Measurements from ENCODE around the gene ZNF512B. TPM values are rescaled to one million over a fixed set of nuclear protein-coding genes. Genes with fewer than 3 reads are reported as not detected.

ZNF512B gene
- total RNA-seq, 1 donor from 2014 or later: 4.5 TPM

DNA sequence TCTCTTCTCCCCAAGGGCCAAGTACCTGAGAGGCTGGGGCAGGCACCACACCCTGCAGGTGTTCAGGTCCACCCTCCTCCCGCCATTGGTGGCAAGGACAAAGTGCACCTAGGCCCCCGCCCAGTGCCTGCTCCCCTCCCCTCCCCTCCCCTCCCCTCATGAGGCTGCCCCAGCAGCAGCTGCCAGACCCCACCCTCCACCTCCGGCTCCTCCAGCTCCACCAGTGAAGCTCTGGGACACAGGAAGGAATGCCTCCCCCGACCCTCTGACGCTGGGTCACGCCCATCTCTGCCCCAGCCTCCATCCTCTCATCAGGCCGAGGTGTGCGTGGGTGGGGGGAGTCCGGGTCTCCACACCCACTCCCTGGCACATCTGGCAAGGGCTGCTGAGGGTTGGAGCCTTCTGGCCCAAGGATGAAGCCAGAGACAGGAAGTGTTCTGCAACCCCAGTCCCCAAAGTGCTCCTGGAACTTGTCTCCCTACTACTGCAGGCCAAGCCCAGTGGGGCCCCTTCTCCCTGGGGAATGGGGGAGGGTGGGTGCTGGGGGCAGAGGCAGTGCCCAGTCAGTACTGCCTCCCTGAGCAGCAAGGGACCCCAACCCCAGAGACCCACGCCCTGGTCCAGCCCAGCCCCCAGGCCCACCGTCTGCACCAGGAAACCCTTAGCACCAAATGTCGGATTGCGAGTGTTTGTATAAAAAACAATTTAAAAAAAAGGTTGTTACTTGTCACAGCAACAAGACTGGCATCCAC is 11.9 kb downstream of the ZNF512B start:
- Histone ChIP-seq H3K4me3 (ENCODE audit: low read depth, low read length) (peak overlapping the region; percentile 53), H3K36me3 (ENCODE audit: control insufficient read depth, insufficient read depth, low read length) (peaks cover 12% of the 10 kb centered on the region), H3K27me3 (ENCODE audit: control insufficient read depth, insufficient read depth, low read length) (no peaks in the 10 kb centered on the region)
- TF ChIP-seq, protein P1, sequence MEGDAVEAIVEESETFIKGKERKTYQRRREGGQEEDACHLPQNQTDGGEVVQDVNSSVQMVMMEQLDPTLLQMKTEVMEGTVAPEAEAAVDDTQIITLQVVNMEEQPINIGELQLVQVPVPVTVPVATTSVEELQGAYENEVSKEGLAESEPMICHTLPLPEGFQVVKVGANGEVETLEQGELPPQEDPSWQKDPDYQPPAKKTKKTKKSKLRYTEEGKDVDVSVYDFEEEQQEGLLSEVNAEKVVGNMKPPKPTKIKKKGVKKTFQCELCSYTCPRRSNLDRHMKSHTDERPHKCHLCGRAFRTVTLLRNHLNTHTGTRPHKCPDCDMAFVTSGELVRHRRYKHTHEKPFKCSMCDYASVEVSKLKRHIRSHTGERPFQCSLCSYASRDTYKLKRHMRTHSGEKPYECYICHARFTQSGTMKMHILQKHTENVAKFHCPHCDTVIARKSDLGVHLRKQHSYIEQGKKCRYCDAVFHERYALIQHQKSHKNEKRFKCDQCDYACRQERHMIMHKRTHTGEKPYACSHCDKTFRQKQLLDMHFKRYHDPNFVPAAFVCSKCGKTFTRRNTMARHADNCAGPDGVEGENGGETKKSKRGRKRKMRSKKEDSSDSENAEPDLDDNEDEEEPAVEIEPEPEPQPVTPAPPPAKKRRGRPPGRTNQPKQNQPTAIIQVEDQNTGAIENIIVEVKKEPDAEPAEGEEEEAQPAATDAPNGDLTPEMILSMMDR (IDR thresholded peaks at IDR 0.05; ENCODE audit: insufficient read depth, low read length, severe bottlenecking): no peak
- DNase-seq (ENCODE audit: low read depth): peak; percentile 59
- FAIRE-seq: no peak

DNA sequence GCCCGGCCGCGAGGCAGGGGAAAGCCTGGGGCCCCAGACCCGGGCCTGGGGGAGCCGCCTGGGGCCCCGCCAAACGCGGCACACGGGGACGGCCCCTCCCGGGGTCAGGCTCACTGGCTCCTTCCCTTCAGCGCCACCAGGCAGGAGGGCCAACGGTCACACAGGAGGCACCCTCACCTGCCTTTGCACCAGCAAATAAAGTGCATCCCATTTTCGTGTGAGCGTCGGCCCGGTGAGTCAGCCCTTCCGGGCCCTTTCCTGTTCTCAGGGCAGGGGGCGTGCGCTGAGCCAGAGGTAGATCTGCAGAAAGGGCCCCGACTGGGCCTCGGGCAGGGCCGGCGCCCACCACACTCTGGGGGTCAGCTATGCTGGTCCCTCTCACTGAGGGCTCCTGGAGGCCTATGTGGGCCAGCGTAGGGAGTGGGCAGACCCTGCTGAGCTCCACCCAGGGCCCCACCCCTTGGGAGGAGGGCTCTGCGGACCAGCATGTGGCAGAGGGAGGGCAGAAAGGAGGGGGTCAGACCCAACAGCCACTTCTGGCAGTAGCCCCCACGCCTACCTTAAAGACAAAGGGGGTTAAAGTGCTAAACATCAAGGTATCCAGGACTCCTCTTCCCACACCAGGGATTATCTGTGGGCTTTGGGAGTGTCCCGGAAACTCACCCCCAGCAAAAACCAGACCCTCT is 12.6 kb downstream of the ZNF512B start:
- H3K27me3 ChIP-seq (ENCODE audit: control insufficient read depth, insufficient read depth, low read length): no peaks in the 10 kb centered on the region
- H3K36me3 ChIP-seq (ENCODE audit: control insufficient read depth, insufficient read depth, low read length): peaks cover 8% of the 10 kb centered on the region
- no peak for FAIRE-seq
- DNase-seq (ENCODE audit: low read depth): peak; percentile 60
- peak overlapping the region; percentile 53 for H3K4me3 ChIP-seq (ENCODE audit: low read depth, low read length)
- TF ChIP-seq, protein P1 (IDR thresholded peaks at IDR 0.05; ENCODE audit: insufficient read depth, low read length, severe bottlenecking): peak; percentile 25

DNA sequence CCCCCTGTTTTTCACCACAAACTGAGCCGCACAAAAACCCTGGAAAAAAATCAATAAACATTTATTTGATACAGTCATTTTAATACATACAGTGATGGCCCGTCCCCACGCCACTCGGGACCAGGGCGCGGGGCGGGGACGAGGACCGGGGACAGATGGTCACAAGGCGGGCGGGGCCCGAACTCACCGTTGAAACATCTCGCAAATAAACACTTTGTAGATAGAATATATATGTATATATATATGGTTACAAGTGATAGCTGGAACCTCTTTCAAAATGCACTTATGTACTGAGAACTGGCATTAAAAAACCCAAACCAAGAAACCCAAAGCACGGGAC is 13.1 kb downstream of the ZNF512B start:
- Histone ChIP-seq H3K36me3 (ENCODE audit: control insufficient read depth, insufficient read depth, low read length) (peaks cover 4% of the 10 kb centered on the region), H3K4me3 (ENCODE audit: low read depth, low read length) (peak overlapping the region; percentile 53), H3K27me3 (ENCODE audit: control insufficient read depth, insufficient read depth, low read length) (no peaks in the 10 kb centered on the region)
- FAIRE-seq (no peak), DNase-seq (ENCODE audit: low read depth) (no peak)
- TF ChIP-seq, protein P1 (IDR thresholded peaks at IDR 0.05; ENCODE audit: insufficient read depth, low read length, severe bottlenecking): no peak

DNA sequence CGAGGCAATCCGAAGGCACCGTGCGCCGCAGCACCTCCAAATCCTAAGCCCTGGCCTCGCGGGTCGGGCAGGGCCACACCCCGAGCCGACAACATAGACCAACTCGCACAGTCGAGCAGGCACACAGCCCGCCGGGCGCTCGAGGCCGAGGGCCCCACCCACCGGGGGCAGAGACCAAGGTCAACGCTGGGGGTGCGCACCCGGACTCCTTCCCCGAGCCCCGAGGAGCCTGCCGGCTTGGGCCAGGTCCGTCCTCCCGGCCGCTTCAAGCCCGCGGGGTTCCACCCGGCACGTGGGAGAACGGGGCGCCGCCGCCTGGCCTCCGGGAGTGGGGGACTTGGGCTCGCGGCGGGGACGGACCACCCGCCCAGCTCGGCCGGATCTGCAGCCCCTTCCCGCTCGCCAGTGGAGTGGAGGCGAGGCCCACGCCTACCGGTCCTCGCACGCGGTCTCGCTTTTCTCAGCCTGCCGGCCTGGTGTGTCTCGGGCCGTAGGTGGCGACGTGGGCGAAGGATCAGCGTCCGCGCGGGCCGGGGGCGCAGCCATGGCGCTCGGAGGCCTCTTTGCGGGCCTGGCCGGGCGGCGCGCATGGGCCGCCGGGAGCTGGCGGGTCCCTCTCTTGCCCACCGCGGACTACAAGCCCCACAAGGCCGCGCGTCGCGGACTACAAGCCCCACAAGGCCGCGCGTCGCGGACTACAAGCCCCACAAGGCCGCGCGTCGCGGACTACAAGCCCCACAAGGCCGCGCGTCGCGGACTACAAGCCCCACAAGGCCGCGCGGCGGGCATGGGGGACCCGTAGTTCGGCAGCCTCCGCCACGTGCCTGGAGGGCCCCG is 13.7 kb downstream of the ZNF512B start, which contains the start of gene UCKL1:
Gene UCKL1, minus strand, starts transcription at position 590 of the 837 bp plus-strand sequence. Its CDS starts 44 bp downstream, at position 546.
- Histone ChIP-seq H3K27me3 (ENCODE audit: control insufficient read depth, insufficient read depth, low read length) (no peaks in the 10 kb centered on the region), H3K36me3 (ENCODE audit: control insufficient read depth, insufficient read depth, low read length) (peaks cover 2% of the 10 kb centered on the region), H3K4me3 (ENCODE audit: low read depth, low read length) (peak within 1 kb of the TSS; percentile 98)
- TF ChIP-seq, protein P1 (IDR thresholded peaks at IDR 0.05; ENCODE audit: insufficient read depth, low read length, severe bottlenecking): no peak
- no peak for FAIRE-seq
- peak; percentile 65 for DNase-seq (ENCODE audit: low read depth)

DNA sequence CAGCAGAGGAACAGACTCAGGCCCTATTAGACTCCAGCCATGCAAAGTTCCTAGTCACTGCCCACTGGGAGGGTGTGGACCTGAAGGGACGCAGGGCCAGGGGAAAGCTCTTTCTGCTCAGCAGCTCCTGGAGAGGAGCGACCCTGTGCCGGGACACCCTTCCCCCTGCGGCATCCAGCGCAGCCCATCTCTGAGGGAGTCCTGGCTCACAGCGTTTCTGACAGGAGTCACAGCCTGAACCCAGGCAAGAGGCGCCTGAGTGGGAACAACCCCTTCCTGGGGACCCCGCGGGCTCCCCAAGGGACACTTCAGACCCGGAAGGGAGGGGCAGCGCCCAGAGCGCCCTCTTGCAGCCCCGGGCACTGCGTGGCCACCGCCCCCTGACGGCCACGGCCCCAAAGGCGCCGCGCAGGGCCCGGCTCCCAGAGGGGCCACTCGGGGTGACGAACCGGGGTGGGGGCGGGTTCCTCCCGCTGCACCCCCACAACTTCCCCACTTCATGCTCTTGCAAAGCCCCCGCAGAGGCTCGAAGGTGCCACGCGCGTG is 14.4 kb downstream of the ZNF512B start:
- TF ChIP-seq, protein P1 (IDR thresholded peaks at IDR 0.05; ENCODE audit: insufficient read depth, low read length, severe bottlenecking): peak; percentile 56
- no peak for FAIRE-seq
- Histone ChIP-seq H3K36me3 (ENCODE audit: control insufficient read depth, insufficient read depth, low read length) (peaks cover 3% of the 10 kb centered on the region), H3K4me3 (ENCODE audit: low read depth, low read length) (peak overlapping the region; percentile 98), H3K27me3 (ENCODE audit: control insufficient read depth, insufficient read depth, low read length) (no peaks in the 10 kb centered on the region)
- DNase-seq (ENCODE audit: low read depth): no peak

All from bronchial epithelial cell (primary cell).